ENCODE results near the gene TNNI3K. TPM values are rescaled to one million over a fixed set of nuclear protein-coding genes. Genes with fewer than 3 reads are reported as not detected.

Gene TNNI3K
- total RNA-seq, 1 experiment from 2014 or later = not detected

DNA sequence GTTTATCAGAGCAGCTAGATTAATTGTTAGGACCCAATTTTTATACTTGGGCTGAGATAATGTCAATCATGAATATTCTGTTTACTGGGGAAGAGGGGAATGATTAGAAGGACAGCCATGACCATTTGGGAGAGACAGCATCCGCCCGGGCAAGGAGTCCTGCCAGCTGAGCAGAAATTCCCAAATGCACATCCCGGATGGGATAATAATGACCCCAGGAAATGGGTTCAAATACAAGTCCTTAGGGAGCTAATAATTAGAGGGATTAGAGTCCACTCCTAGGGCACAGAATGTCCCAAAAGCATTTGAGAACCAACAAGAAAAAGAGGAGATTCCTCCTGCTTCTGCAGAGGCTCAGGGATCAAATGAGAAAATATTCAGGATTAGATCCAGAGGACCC is 161.3 kb downstream of the TNNI3K start:
- CTCF ChIA-PET = no interaction called here
- Histone ChIP-seq H3K4me3 (ENCODE audit: low read depth, low read length, poor library complexity, severe bottlenecking) (no peak overlapping the region), H3K27ac (ENCODE audit: low read depth, low read length, poor library complexity, severe bottlenecking) (no peak overlapping the region), H3K36me3 (ENCODE audit: insufficient read depth, low read length, poor library complexity, severe bottlenecking) (no peaks in the 10 kb centered on the region), H3K4me1 (ENCODE audit: insufficient read depth, low read length, poor library complexity, severe bottlenecking) (no peaks in the 10 kb centered on the region), H3K27me3 (replicated peaks; ENCODE audit: insufficient read depth, low read depth, low read length, poor library complexity) (no peaks in the 10 kb centered on the region), H3K9me3 (ENCODE audit: low read depth, low read length, poor library complexity, severe bottlenecking) (no peaks in the 10 kb centered on the region)
- no peak for TF ChIP-seq EZH2 (IDR thresholded peaks at IDR 0.05; ENCODE audit: borderline replicate concordance, low read depth, low read length, poor library complexity, severe bottlenecking)
- TF ChIP-seq, protein P1, sequence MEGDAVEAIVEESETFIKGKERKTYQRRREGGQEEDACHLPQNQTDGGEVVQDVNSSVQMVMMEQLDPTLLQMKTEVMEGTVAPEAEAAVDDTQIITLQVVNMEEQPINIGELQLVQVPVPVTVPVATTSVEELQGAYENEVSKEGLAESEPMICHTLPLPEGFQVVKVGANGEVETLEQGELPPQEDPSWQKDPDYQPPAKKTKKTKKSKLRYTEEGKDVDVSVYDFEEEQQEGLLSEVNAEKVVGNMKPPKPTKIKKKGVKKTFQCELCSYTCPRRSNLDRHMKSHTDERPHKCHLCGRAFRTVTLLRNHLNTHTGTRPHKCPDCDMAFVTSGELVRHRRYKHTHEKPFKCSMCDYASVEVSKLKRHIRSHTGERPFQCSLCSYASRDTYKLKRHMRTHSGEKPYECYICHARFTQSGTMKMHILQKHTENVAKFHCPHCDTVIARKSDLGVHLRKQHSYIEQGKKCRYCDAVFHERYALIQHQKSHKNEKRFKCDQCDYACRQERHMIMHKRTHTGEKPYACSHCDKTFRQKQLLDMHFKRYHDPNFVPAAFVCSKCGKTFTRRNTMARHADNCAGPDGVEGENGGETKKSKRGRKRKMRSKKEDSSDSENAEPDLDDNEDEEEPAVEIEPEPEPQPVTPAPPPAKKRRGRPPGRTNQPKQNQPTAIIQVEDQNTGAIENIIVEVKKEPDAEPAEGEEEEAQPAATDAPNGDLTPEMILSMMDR (conservative IDR thresholded peaks at IDR 0.05; ENCODE audit: low read depth, low read length) = no peak
- no peak for DNase-seq (ENCODE audit: low spot score)
- BruUV-seq (replicated peaks) = no TSS peak
- intact Hi-C loops (cut with micrococcal nuclease; ENCODE audit: unreplicated experiment) = no loop called here
- POLR2A ChIA-PET (ENCODE audit: low non-redundant PET) = no interaction called here

DNA sequence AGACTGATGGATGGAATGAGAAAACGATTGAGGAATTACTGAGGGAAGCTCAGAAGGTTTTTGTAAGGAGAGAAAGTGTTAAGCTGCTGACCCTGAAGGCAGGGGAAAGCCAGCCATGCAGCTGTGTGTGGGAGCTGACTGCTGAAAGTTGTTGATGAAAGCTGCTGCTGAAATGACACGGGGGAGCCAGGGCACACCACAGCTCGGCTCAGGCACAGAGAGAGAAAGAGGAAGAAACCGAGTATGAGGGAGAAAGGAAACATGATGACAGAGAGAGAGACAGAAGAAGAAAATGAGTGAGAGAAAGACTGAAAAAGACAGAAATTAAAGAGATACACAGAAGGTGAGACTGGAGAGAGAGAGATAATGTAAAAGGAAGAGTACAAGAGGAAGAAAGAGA is 161.7 kb downstream of the TNNI3K start:
- TF ChIP-seq, protein P1 (conservative IDR thresholded peaks at IDR 0.05; ENCODE audit: low read depth, low read length) = no peak
- no peak for TF ChIP-seq EZH2 (IDR thresholded peaks at IDR 0.05; ENCODE audit: borderline replicate concordance, low read depth, low read length, poor library complexity, severe bottlenecking)
- intact Hi-C loops (cut with micrococcal nuclease; ENCODE audit: unreplicated experiment) = no loop called here

DNA sequence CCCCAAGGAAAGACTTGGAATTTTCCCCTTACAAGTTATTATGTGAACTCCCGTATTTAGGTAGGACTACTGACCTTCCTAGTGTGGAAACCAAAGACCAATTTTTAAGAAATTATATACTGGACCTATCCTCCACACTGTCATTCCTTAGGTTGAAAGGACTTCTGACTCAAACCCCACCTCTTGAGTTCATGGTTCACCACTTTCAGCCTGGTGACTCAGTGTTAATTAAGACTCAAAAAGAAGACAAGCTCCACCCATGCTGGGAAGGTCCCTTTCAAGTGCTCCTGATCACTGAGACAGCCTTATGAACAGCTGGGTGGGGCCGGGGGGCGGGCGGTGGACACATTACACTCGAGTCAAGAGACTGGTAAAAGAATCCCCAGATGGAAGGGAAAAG is 164.1 kb downstream of the TNNI3K start:
- Histone ChIP-seq H3K9me3 (ENCODE audit: low read depth, low read length, poor library complexity, severe bottlenecking) (no peaks in the 10 kb centered on the region), H3K27me3 (replicated peaks; ENCODE audit: insufficient read depth, low read depth, low read length, poor library complexity) (no peaks in the 10 kb centered on the region), H3K4me1 (ENCODE audit: insufficient read depth, low read length, poor library complexity, severe bottlenecking) (no peaks in the 10 kb centered on the region), H3K36me3 (ENCODE audit: insufficient read depth, low read length, poor library complexity, severe bottlenecking) (no peaks in the 10 kb centered on the region), H3K4me3 (ENCODE audit: low read depth, low read length, poor library complexity, severe bottlenecking) (no peak overlapping the region), H3K27ac (ENCODE audit: low read depth, low read length, poor library complexity, severe bottlenecking) (no peak overlapping the region)
- POLR2A ChIA-PET (ENCODE audit: low non-redundant PET) = no interaction called here
- CTCF ChIA-PET = no interaction called here
- BruUV-seq (replicated peaks) = no TSS peak
- TF ChIP-seq EZH2 (IDR thresholded peaks at IDR 0.05; ENCODE audit: borderline replicate concordance, low read depth, low read length, poor library complexity, severe bottlenecking) = no peak
- TF ChIP-seq, protein P1 (conservative IDR thresholded peaks at IDR 0.05; ENCODE audit: low read depth, low read length) = no peak
- DNase-seq (ENCODE audit: low spot score) = no peak
- intact Hi-C loops (cut with micrococcal nuclease; ENCODE audit: unreplicated experiment) = no loop called here

More for the DNA sequence above, 161.7 kb downstream of the TNNI3K start:
- ChIA-PET POLR2A (ENCODE audit: low non-redundant PET) (no interaction called here), CTCF (no interaction called here)
- no peak for DNase-seq (ENCODE audit: low spot score)
- no peaks in the 10 kb centered on the region for H3K9me3 ChIP-seq (ENCODE audit: low read depth, low read length, poor library complexity, severe bottlenecking)
- H3K4me1 ChIP-seq (ENCODE audit: insufficient read depth, low read length, poor library complexity, severe bottlenecking) = no peaks in the 10 kb centered on the region
- no TSS peak for BruUV-seq (replicated peaks)
- no peaks in the 10 kb centered on the region for H3K36me3 ChIP-seq (ENCODE audit: insufficient read depth, low read length, poor library complexity, severe bottlenecking)
- no peak overlapping the region for H3K27ac ChIP-seq (ENCODE audit: low read depth, low read length, poor library complexity, severe bottlenecking)
- no peak overlapping the region for H3K4me3 ChIP-seq (ENCODE audit: low read depth, low read length, poor library complexity, severe bottlenecking)
- no peaks in the 10 kb centered on the region for H3K27me3 ChIP-seq (replicated peaks; ENCODE audit: insufficient read depth, low read depth, low read length, poor library complexity)
